Nephron (organoid): ENCODE results near the gene CFAP46.
"Not testable (repeated sequence)": the region's sequence is repeated elsewhere in the genome, so short reads cannot be mapped to it uniquely, and the experiment has no call there.

Source experiments
- H3K27ac Mint-ChIP-seq, 3 experiments: 2 replicates each; pipeline ENCODE4 v1.8.0; 2020; ENCODE audit warnings: mixed read lengths in 3 of 3, mild to moderate bottlenecking in 2 of 3, moderate library complexity in 1 of 3
- H3K27me3 Mint-ChIP-seq: 2 replicates; pipeline ENCODE4 v1.8.0; 2021; ENCODE audit warnings: low read depth, mild to moderate bottlenecking, moderate library complexity, mixed read lengths
- H3K36me3 Mint-ChIP-seq: 2 replicates; pipeline ENCODE4 v1.8.0; 2020; ENCODE audit warnings: low read depth, mixed read lengths
- H3K4me1 Mint-ChIP-seq: 2 replicates; pipeline ENCODE4 v1.8.0; 2020; ENCODE audit warnings: mixed read lengths
- H3K4me3 Mint-ChIP-seq, 3 experiments: 2 replicates each; pipeline ENCODE4 v1.8.0; 2020; ENCODE audit warnings: mild to moderate bottlenecking in 3 of 3, mixed read lengths in 3 of 3, moderate library complexity in 2 of 3
- H3K9me3 Mint-ChIP-seq: 2 replicates; pipeline ENCODE4 v1.8.0; 2020; ENCODE audit warnings: mixed read lengths
- CTCF ChIP-seq, 3 experiments: fragments of 200-600 bp; sonication (generic); IDR thresholded peaks; one replicate each; pipeline ENCODE4 v1.5.0; 2021; ENCODE audit warnings: antibody characterized with exemption in 3 of 3; ENCODE audit not compliant: unreplicated experiment in 3 of 3

CFAP46 gene

GRCh38 chr10:132899054-132899750 lies 43.2 kb downstream of the CFAP46 start:
- no peak overlapping the region for H3K27ac Mint-ChIP-seq
- no peak overlapping the region for H3K4me3 Mint-ChIP-seq
- H3K9me3 Mint-ChIP-seq = peaks cover 25% of the 10 kb centered on the region
- H3K36me3 Mint-ChIP-seq = no peaks in the 10 kb centered on the region
- H3K4me1 Mint-ChIP-seq = peaks cover 2% of the 10 kb centered on the region
- peaks cover 18% of the 10 kb centered on the region for H3K27me3 Mint-ChIP-seq
- no peak for TF ChIP-seq CTCF (IDR thresholded peaks at IDR 0.05; ENCODE audit: unreplicated experiment in 3 of 3)

GRCh38 chr10:132898391-132899053 lies 43.8 kb downstream of the CFAP46 start:
- Mint-ChIP-seq H3K9me3 (peaks cover 25% of the 10 kb centered on the region), H3K4me1 (peaks cover 9% of the 10 kb centered on the region), H3K4me3 (no peak overlapping the region), H3K27me3 (peaks cover 21% of the 10 kb centered on the region), H3K27ac (no peak overlapping the region), H3K36me3 (no peaks in the 10 kb centered on the region)
- no peak for TF ChIP-seq CTCF (IDR thresholded peaks at IDR 0.05; ENCODE audit: unreplicated experiment in 3 of 3)

GRCh38 chr10:132897516-132898381 lies 44.6 kb downstream of the CFAP46 start:
- H3K27me3 Mint-ChIP-seq = peaks cover 28% of the 10 kb centered on the region
- peaks cover 17% of the 10 kb centered on the region for H3K4me1 Mint-ChIP-seq
- no peak for TF ChIP-seq CTCF (IDR thresholded peaks at IDR 0.05; ENCODE audit: unreplicated experiment in 3 of 3)
- no peak overlapping the region for H3K4me3 Mint-ChIP-seq
- no peak overlapping the region for H3K27ac Mint-ChIP-seq
- H3K36me3 Mint-ChIP-seq = no peaks in the 10 kb centered on the region
- peaks cover 25% of the 10 kb centered on the region for H3K9me3 Mint-ChIP-seq

- not testable (repeated sequence) for H3K4me3 Mint-ChIP-seq, H3K36me3 Mint-ChIP-seq, H3K27ac Mint-ChIP-seq, H3K9me3 Mint-ChIP-seq
- Mint-ChIP-seq H3K27me3 (peaks cover 39% of the 10 kb centered on the region), H3K4me1 (peaks cover 32% of the 10 kb centered on the region)
- peak; percentile 15 to 55 (median 38) for TF ChIP-seq CTCF (IDR thresholded peaks at IDR 0.05; ENCODE audit: unreplicated experiment in 3 of 3)
Observed at GRCh38 chr10:132893786-132894185, 48.6 kb downstream of the CFAP46 start.

- H3K4me1 Mint-ChIP-seq = peaks cover 32% of the 10 kb centered on the region
- H3K9me3 Mint-ChIP-seq = peaks cover 9% of the 10 kb centered on the region
Observed at GRCh38 chr10:132893090-132893489, 49.3 kb downstream of the CFAP46 start.

More at GRCh38 chr10:132893090-132893489, 49.3 kb downstream of the CFAP46 start:
- Mint-ChIP-seq H3K27me3 (peaks cover 40% of the 10 kb centered on the region), H3K27ac (peak overlapping the region in 1 of 3 experiments; percentile 49), H3K4me3 (no peak overlapping the region), H3K36me3 (no peaks in the 10 kb centered on the region)
- no peak for TF ChIP-seq CTCF (IDR thresholded peaks at IDR 0.05; ENCODE audit: unreplicated experiment in 3 of 3)
